GM21723 (cell line): ENCODE data around the gene OR1L6.

Experiments used
- ATAC-seq: cut with Tn5 transposase; IDR thresholded peaks from one replicate; pipeline ENCODE4 v1.9.1; 2021; ENCODE audit warnings: mild to moderate bottlenecking, moderate library complexity; ENCODE audit not compliant: unreplicated experiment

Gene OR1L6

DNA sequence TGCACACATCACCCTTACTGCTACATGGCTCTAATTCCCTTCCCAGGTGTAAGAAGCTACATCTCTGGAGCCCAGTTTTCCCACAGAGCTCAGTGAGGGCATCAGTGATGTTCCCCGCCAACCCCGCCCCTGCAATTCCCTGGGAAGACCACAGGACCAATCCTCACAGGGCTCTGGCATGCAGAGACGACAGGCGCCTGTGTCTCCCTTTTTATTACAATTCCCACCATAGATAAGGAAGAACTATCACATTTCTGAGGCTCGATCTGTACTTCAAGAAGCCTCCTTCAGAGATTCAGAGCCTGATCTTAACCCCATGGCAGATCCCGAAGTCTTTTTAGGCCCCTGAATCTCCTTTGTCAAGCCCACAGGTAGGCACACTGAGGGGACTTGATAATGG is at the start of gene OR1L6:
TSS of gene OR1L6 (plus strand) at position 301 of the 400 bp plus-strand sequence. CDS start 7,545 bp downstream, outside the sequence.
- no peak for ATAC-seq

DNA sequence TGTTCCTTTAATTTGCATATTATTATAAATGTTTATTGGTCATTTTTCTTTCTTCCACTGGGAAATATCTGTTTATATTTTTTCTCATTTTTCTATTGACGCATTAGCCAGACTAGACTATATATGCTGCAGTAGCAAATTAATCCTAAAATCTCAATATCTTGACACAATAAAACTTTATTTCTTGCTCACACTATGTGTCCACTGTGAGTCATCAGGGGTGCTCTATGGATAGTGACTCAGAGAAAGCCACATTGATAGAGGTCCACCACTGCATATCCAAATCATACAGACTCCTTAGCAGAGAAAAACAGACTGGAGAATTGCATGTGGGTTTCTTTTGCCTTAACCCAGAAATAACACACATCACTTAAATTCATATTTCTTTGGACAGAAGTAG is 46.4 kb upstream of the OR1L6 start:
- no peak for ATAC-seq

DNA sequence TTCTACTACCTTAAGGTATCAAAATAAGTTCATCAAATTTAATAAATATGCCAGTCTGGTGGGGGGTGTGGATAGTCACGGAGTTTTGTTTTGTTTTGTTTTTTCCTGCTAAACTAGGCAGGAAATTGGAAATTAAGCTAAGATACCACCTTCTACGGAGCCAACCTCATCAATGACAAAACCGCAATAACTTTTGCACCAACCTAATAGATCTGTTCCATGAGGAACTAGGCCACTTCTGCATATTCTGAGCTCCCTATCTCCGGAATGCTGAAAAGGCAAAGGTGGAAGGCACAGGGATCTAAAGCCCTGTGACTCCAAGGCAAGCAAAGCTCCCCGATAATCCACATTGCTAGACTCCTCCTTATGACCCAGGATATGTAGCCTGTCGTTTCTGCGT is 24.1 kb upstream of the OR1L6 start:
- no peak for ATAC-seq

GRCh38 chr9:122719218-122719617 is 22.9 kb upstream of the OR1L6 start:
- ATAC-seq, result no peak

DNA sequence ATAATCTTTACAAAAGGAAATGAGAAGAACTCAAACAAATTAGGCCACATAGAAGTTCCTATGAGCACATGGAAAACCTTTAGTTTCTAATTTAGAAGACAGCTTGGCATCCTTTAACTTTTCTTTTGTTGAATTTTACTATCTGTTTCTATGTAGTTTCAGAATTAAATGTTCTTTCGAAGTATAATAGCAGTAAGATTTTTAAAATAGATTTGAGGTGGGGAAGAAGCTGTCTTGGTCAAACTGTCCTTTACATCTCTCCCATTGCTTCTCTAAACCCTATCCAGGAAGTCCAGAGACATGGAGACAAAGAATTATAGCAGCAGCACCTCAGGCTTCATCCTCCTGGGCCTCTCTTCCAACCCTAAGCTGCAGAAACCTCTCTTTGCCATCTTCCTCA is 18.4 kb upstream of the OR1L6 start, which contains the start of gene OR1L4:
TSS of gene OR1L4 (plus strand) at position 301 of the 400 bp plus-strand sequence. CDS start at position 301, 0 bp downstream.
- ATAC-seq, result no peak

GRCh38 chr9:122754825-122755224 is 12.7 kb downstream of the OR1L6 start:
- ATAC-seq, result no peak

GRCh38 chr9:122767817-122768216 is 25.7 kb downstream of the OR1L6 start:
- no peak for ATAC-seq

DNA sequence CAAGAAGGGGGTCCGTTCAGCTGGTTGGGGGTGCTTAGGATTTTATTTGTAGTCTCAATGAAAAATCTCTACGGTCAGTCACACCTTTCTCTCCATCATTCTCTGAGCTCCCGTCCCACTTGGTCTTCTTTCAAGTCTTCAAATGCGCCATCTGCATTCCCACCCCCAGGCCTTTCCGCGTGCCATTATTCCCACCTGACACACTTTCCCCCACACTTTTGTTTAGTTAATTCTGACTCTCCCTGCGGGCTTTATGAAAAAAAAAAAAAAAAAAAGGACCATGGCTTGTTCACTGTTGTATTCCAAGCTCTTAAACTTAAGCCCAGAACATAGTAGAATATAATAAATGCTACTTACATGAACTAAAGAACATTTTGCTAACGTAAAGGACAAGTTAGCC is 34.9 kb downstream of the OR1L6 start:
- ATAC-seq, result no peak

GRCh38 chr9:122777935-122778627 is 36.0 kb downstream of the OR1L6 start:
- ATAC-seq, result no peak

DNA sequence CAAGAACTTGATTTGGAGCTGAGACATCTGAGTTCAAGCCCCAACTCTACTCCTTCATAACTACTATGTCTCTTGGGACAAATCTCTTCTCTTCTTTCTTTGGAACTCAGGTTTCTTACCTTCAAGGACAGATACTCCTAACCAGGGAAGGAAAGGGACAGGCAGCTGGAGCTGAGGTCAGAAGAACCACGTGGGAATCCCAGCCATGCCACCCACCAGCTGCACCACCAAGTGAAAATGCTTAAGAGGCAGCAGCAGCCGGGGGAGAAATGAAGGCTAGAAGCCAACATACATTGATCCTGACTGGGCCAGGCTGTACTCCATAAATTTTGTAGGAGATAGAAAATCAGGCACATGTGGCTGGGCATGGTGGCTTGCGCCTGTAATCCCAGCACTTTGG is 37.1 kb downstream of the OR1L6 start:
- no peak for ATAC-seq

GRCh38 chr9:122780026-122780425 is 37.9 kb downstream of the OR1L6 start:
- ATAC-seq, result no peak

DNA sequence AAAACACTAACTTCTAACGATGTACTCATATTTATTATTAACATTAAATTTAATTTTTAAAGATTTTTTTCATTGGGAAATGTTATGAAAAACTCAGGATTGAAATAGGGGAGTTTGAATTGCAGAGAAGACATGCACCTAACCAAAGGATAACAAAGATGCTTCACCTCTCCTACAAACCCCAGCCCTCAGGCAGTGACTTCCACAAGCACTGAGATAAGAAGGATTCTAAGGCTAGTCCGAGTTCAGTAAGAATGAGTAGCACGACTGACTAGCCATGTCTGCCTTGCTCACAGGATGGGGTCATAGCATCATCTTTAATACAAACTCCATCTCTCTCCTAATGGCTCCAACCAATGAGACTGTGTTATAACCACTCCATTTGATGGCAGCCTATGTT is 39.6 kb downstream of the OR1L6 start:
- ATAC-seq, result no peak

- ATAC-seq, result no peak
Observed at GRCh38 chr9:122785269-122785668, 43.2 kb downstream of the OR1L6 start.

- ATAC-seq, result no peak
Observed at GRCh38 chr9:122786338-122786737, 44.2 kb downstream of the OR1L6 start.

DNA sequence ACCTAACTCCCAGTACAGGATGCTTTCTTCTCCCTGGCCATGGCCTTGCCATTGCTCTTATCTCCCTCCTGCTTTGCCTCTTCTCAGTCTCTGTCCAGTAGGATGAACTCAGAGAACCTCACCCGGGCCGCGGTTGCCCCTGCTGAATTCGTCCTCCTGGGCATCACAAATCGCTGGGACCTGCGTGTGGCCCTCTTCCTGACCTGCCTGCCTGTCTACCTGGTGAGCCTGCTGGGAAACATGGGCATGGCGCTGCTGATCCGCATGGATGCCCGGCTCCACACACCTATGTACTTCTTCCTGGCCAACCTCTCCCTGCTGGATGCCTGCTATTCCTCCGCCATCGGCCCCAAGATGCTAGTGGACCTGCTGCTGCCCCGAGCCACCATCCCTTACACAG is 46.7 kb downstream of the OR1L6 start, which contains the start of gene OR5C1:
TSS of gene OR5C1 (plus strand) at position 103 of the 400 bp plus-strand sequence. CDS start at position 103, 0 bp downstream.
- ATAC-seq, result no peak

DNA sequence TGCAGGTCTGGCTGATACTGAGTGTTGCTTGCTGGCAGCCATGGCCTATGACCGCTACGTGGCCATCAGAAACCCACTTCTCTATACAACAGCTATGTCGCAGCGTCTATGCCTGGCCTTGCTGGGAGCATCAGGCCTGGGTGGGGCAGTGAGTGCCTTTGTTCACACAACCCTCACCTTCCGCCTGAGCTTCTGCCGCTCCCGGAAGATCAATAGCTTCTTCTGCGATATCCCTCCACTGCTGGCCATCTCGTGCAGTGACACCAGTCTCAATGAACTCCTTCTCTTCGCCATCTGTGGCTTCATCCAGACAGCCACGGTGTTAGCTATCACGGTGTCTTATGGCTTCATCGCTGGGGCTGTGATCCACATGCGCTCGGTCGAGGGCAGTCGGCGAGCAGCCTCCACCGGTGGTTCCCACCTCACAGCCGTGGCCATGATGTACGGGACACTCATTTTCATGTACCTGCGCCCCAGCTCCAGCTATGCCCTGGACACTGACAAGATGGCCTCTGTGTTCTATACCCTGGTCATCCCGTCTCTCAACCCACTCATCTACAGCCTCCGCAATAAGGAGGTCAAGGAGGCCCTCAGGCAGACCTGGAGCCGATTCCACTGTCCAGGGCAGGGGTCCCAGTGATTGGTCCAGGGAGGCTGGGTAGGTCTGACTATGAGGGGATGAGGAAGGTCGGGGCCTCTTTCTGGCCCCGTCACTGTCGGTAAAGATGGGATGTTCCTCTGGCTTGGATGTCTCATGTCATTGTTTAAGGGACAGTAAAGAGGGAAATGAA is 47.3 kb downstream of the OR1L6 start:
- ATAC-seq, result no peak

GRCh38 chr9:122791872-122792669 is 50.0 kb downstream of the OR1L6 start:
- ATAC-seq, result no peak

DNA sequence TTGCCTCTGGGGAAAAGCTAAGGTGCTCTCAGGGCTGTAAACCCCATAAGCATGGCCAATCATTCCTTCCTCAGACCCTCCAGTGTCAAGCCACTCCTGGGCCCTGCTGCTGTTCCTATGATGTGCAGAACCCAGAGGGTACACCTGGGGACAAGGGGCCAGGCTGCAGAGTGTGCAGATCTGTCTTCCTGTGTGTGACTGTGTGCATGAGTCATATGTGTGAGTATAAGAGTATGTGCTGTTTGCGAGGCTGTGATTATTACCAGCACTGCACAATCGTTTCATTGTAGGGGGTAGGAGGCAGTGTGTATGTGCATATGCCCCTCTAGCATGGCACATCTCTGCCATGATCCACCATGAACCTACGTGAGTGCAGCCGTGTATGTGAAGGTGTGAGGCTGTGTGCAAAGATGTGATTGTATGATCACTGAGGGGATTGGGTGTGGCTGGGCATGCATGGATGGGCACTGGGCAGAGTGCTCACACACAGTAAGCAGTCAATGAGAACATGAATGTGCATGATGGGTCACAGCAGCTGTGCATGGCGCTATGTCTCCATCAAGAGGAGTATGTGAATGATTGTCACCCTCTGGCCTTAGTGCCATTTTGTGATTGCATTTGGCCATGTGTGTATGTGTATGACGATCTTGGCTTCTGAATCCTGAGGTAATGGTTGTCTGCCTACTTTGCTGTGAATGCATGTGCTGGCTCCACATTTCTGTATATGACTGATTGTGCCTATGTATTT is 55.4 kb downstream of the OR1L6 start:
- ATAC-seq, result no peak
